Measurements from ENCODE around the gene MTERF1.
"Not testable (repeated sequence)": the region's sequence is repeated elsewhere in the genome, so short reads cannot be mapped to it uniquely, and the experiment has no call there.

The MTERF1 gene

GRCh38 chr7:91898240-91898992, 17.9 kb upstream of the MTERF1 start:
- no peak for DNase-seq (ENCODE audit: low read depth)
- in situ Hi-C loops (cut with HindIII; ENCODE audit: low sequenced_read_pairs), result no loop called here
- no peak for TF ChIP-seq CTCF (IDR thresholded peaks at IDR 0.05; ENCODE audit: low read depth, low read length, missing control alignments)
- H3K4me3 ChIP-seq (ENCODE audit: low read depth, low read length), result no peak overlapping the region

- no peak overlapping the region for H3K4me3 ChIP-seq (ENCODE audit: low read depth, low read length)
- TF ChIP-seq CTCF (IDR thresholded peaks at IDR 0.05; ENCODE audit: low read depth, low read length, missing control alignments), result no peak
- in situ Hi-C loops (cut with HindIII; ENCODE audit: low sequenced_read_pairs), result no loop called here
- no peak for DNase-seq (ENCODE audit: low read depth)
Observed at GRCh38 chr7:91894781-91895480, 14.4 kb upstream of the MTERF1 start.

GRCh38 chr7:91893699-91894098, 13.2 kb upstream of the MTERF1 start:
- DNase-seq (ENCODE audit: low read depth); H3K4me3 ChIP-seq (ENCODE audit: low read depth, low read length); in situ Hi-C loops (cut with HindIII; ENCODE audit: low sequenced_read_pairs): not testable (repeated sequence)

GRCh38 chr7:91892821-91893340, 12.4 kb upstream of the MTERF1 start:
- no peak overlapping the region for H3K4me3 ChIP-seq (ENCODE audit: low read depth, low read length)
- in situ Hi-C loops (cut with HindIII; ENCODE audit: low sequenced_read_pairs), result no loop called here
- TF ChIP-seq CTCF (IDR thresholded peaks at IDR 0.05; ENCODE audit: low read depth, low read length, missing control alignments), result no peak
- no peak for DNase-seq (ENCODE audit: low read depth)

GRCh38 chr7:91892099-91892705, 11.7 kb upstream of the MTERF1 start:
- in situ Hi-C loops (cut with HindIII; ENCODE audit: low sequenced_read_pairs), result no loop called here
- no peak overlapping the region for H3K4me3 ChIP-seq (ENCODE audit: low read depth, low read length)
- no peak for DNase-seq (ENCODE audit: low read depth)
- TF ChIP-seq CTCF (IDR thresholded peaks at IDR 0.05; ENCODE audit: low read depth, low read length, missing control alignments), result no peak

- in situ Hi-C loops (cut with HindIII; ENCODE audit: low sequenced_read_pairs); DNase-seq (ENCODE audit: low read depth); H3K4me3 ChIP-seq (ENCODE audit: low read depth, low read length): not testable (repeated sequence)
Observed at GRCh38 chr7:91888271-91889175, 8.0 kb upstream of the MTERF1 start.

GRCh38 chr7:91887336-91888213, 7.1 kb upstream of the MTERF1 start:
- H3K4me3 ChIP-seq (ENCODE audit: low read depth, low read length); in situ Hi-C loops (cut with HindIII; ENCODE audit: low sequenced_read_pairs); DNase-seq (ENCODE audit: low read depth): not testable (repeated sequence)
